Stromal cell of bone marrow (primary cell): ENCODE results near the gene PHC1.

Experiments
- DNase-seq: peaks from one replicate; pipeline ENCODE4 v3.0.0-alpha.2; 2012; ENCODE audit warnings: low read depth

The PHC1 gene

GRCh38 chr12:8950221-8950527 is 35.9 kb downstream of the PHC1 start:
- no peak for DNase-seq

GRCh38 chr12:8950702-8951478 is 36.6 kb downstream of the PHC1 start:
- DNase-seq, result no peak

- no peak for DNase-seq
These were observed 37.4 kb downstream of the PHC1 start for GRCh38 chr12:8951744-8952143.

DNA sequence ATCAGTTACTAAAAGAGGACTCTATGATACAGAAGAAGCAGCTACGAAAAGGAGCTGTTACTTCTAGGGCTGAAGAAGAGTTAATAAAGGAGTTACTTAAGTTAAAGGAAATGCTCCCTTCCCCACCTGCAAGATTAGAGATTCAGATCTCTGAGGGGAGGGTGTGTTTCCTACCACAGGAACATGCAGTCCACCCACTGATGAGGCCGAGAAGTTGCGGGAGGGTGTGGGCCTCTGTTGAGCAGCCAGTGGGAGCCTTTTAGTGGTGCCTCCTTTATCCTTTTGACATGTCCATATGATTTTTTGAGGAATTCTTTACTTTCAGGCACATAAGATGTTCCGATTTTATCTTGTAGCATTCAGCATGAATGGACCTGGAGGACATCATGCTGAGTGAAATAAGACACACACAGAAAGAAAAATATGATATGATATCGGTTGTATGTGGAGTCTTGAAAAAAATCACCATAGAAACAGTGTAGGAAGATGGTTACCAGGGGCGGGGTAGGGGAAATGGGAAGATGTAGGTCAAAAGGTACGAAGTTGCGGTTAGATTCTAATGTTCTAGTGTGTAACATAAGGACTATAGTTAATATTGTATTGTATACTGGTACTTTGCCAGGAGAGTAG is 39.6 kb downstream of the PHC1 start:
- no peak for DNase-seq

- no peak for DNase-seq
These were observed 41.8 kb downstream of the PHC1 start for GRCh38 chr12:8956073-8956472.

- DNase-seq, result no peak
These were observed 42.5 kb downstream of the PHC1 start for GRCh38 chr12:8956772-8957171.

- DNase-seq, result no peak
These were observed 43.3 kb downstream of the PHC1 start for GRCh38 chr12:8957561-8957960.

DNA sequence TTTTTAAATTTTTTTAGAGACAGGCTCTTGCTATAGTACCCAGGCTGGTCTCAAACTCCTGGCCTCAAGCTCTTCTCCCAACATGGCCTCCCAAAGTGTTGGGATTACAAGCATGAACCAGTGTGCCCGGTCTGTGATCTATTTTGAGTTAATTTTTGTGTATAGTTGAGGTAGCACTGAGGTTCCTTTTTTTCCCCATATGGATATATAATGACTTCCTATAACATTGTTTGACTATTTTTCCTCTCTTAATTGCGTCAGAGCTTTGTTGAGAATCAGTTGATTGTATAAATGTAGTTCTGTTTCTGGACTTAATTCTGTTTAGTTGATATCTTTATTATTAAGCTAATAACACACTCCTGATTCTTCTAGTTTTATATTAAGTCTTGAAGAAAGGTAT is 43.8 kb downstream of the PHC1 start:
- DNase-seq, result no peak

GRCh38 chr12:8960176-8960575 is 45.9 kb downstream of the PHC1 start:
- no peak for DNase-seq

DNA sequence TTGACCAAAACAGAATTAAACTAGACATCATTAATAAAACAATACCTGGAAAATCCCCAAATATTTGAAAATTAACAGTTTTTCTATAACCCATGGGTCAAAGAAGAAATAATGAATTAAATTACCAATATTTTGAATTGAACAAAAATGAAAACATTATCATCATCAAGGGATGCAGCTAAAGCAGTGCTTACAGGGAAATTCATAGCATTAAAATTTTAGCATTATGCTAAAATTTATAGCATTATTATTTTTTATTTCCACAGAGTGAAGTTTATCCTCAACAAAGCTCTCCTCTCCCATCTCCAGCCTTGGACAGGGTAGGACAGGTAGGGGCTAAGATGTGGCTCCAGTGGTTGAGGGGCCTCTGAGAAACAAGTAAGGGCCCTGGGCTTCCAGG is 54.5 kb downstream of the PHC1 start:
- no peak for DNase-seq

DNA sequence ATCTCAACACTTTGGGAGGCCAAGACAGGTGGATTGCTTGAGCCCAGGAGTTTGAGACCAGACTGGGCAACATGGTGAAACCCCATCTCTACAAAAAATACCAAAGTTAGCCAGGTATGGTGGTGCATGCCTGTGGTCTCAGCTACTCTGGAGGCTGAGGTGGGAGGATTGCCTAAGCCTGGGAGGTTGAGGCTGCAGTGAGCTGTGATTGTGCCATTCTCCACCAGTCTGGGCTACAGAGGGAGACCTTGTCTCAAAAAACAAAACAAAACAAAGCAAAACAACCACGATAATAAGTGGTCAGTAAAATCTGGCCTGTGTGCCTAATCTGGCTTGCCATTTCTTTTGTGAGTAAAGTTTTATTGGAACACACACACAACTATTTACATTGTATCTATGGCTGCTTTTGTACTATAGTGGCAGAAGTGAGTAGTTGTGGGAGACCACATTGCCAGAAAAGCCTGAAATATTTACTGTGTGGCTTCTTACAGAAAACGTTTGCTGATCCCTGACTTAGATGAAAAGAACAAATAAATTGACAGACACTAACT is 55.6 kb downstream of the PHC1 start:
- no peak for DNase-seq

- no peak for DNase-seq
These were observed 56.1 kb downstream of the PHC1 start for GRCh38 chr12:8970432-8970831.

GRCh38 chr12:8980137-8980536 is 65.8 kb downstream of the PHC1 start:
- DNase-seq, result no peak

DNA sequence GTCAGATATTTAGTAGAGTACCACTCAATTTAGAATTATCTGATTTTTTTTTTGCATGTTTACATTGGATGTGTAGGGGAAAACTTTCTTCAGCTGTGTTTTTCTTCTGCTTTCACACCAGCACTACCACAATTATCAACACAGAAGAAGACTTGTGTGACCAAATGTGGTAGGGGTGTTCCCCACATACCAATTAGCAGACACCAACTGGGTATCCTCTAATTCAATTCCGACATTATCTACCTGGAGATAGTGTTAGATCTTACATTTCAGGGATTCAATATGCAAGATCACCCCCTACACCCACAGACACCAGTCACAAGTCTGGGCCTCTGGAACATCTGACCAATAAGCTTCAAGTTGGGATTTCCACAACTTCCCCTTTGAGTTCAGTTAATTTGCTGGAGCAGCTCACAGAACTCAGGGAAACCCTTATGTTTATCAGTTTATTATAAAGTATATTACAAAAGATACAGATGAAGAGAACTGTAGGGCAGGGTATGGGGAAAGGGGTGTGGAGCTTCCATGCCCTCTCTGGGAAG is 71.0 kb downstream of the PHC1 start:
- DNase-seq, result no peak

DNA sequence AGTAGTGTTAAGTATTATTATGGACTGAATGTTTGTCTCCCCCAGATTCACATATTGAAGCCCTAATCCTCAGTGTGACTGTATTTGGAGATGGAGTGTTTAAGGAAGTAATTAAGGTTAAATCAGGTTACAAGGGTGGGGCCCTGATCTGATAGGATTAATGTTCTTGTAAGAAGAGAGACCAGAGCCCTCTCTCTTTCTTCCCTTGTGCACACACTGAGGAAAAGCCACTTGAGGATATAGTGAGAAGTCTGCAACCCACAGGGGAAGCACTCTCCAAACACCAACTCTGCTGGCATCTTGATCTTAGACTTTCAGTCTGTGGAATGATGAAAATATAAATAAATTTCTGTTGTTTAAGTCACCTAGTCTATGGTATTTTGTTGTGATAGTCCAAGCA is 72.9 kb downstream of the PHC1 start:
- DNase-seq, result no peak

GRCh38 chr12:8987685-8988084 is 73.4 kb downstream of the PHC1 start:
- DNase-seq, result no peak

DNA sequence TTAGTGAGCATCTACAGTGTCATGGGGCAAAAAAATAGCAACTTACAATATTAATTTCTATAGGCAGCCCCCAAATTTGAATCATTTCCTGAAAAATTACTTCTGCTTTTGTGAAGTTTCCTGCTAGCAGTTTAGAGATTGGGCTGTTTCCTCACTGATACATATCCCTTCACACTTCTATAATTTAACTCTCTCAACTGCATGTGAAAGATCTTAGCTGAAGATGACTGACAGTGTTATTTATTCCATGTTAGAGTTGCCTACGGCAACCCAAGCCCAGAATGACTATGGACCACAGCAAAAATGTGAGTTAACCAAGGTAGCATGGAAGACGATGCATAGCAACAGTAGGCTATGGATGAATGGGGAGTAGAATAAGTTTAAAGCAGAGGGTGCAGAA is 75.1 kb downstream of the PHC1 start, which contains the start of gene KLRG1:
KLRG1 (plus strand) TSS at position 134 of the 400 bp plus-strand sequence; CDS start at position 224, 90 bp downstream.
- DNase-seq, result no peak
